HepG2 (cell line): Measurements from ENCODE around the gene HECTD2. TPM values are rescaled to one million over a fixed set of nuclear protein-coding genes. Genes with fewer than 3 reads are reported as not detected.
A peak's percentile ranks its signal among the peaks of the same experiment; 100 is the strongest.

ENCODE experiments used
- ASH2L ChIP-seq: fragments of 300-600, 200-600 bp; sonication (generic); IDR thresholded peaks from 2 replicates; pipeline ENCODE4 v1.7.0; 2017; ENCODE audit warnings: low read depth, mild to moderate bottlenecking, moderate library complexity, mixed read lengths, low read length; ENCODE audit not compliant: insufficient read length
- CHCHD3 ChIP-seq: sonication (generic); formaldehyde crosslinking; IDR thresholded peaks from 2 replicates; pipeline ENCODE4 v1.8.0; 2022; ENCODE audit warnings: mild to moderate bottlenecking, missing genetic modification reagents, moderate library complexity
- HOXA5 ChIP-seq: sonication (generic); formaldehyde crosslinking; IDR thresholded peaks from 2 replicates; pipeline ENCODE4 v1.4.0; 2020; ENCODE audit warnings: missing genetic modification reagents
- KDM4B ChIP-seq: sonication (generic); formaldehyde crosslinking; IDR thresholded peaks from 2 replicates; pipeline ENCODE4 v1.4.0; 2020; ENCODE audit warnings: missing genetic modification reagents
- KLF6 ChIP-seq: IDR thresholded peaks from 2 replicates; pipeline ENCODE4 v1.8.0; 2016; ENCODE audit warnings: missing biosample characterization, missing genetic modification reagents
- MBD4 ChIP-seq: IDR thresholded peaks from 2 replicates; pipeline ENCODE4 v1.6.1; 2012; ENCODE audit warnings: low read length, inconsistent platforms, borderline replicate concordance
- NFAT5 ChIP-seq: sonication (generic); formaldehyde crosslinking; IDR thresholded peaks from 2 replicates; pipeline ENCODE4 v1.4.0; 2020; ENCODE audit warnings: missing genetic modification reagents
- PRPF4 ChIP-seq: fragments of 200-400 bp; formaldehyde crosslinking; IDR thresholded peaks from 2 replicates; pipeline ENCODE4 v1.6.1; 2016; ENCODE audit warnings: low read length, low read depth; ENCODE audit not compliant: poor library complexity, severe bottlenecking
- RBM22 ChIP-seq: fragments of 200-400 bp; formaldehyde crosslinking; optimal IDR thresholded peaks from 2 replicates; pipeline ENCODE3; 2017; ENCODE audit warnings: mild to moderate bottlenecking, low read length, moderate library complexity
- SOX13 ChIP-seq, 3 experiments: fragments of 450-650 bp in 1 of 3; sonication (generic) in 1 of 3; formaldehyde crosslinking in 1 of 3; IDR thresholded peaks in 2 of 3; conservative IDR thresholded peaks in 1 of 3; 2 replicates each; pipeline versions ENCODE4 v1.5.0 to v1.6.1; 2016 to 2020; ENCODE audit warnings: antibody characterized with exemption in 1 of 3, mild to moderate bottlenecking in 1 of 3, missing compliant biosample characterization in 1 of 3, missing genetic modification reagents in 1 of 3, moderate library complexity in 1 of 3
- TFDP1 ChIP-seq: IDR thresholded peaks from 2 replicates; pipeline ENCODE4 v1.6.1; 2016; ENCODE audit warnings: missing compliant biosample characterization, missing genetic modification reagents, borderline replicate concordance
- ZNF282 ChIP-seq: fragments of 450-650 bp; IDR thresholded peaks from 2 replicates; pipeline ENCODE4 v1.6.1; 2018; ENCODE audit not compliant: partially characterized antibody
- ZNF333 ChIP-seq: sonication (generic); formaldehyde crosslinking; IDR thresholded peaks from 2 replicates; pipeline ENCODE4 v1.4.0; 2020; ENCODE audit warnings: mild to moderate bottlenecking, missing genetic modification reagents, borderline replicate concordance
- ZNF503 ChIP-seq: sonication (generic); formaldehyde crosslinking; IDR thresholded peaks from 2 replicates; pipeline ENCODE4 v1.4.0; 2020; ENCODE audit warnings: missing genetic modification reagents
- ZNF597 ChIP-seq: sonication (generic); formaldehyde crosslinking; IDR thresholded peaks from 2 replicates; pipeline ENCODE4 v1.5.0; 2020; ENCODE audit warnings: missing genetic modification reagents
- ZSCAN31 ChIP-seq: sonication (generic); formaldehyde crosslinking; IDR thresholded peaks from 2 replicates; pipeline ENCODE4 v1.5.0; 2020; ENCODE audit warnings: low read depth, mild to moderate bottlenecking, missing genetic modification reagents
- polyA plus RNA-seq, 8 experiments: library from polyadenylated mRNA; depleted of rRNA in 3 of 8; stranded (reverse) in 7 of 8; unstranded in 1 of 8; fragments of >200 nt; fragmentation: Illumina TruSeq in 4 of 8; extraction: Trizol in 4 of 8; gene quantifications; 2 replicates each; pipeline versions ENCODE4 v1.2.1 to v1.2.3, GENCODE V29; 2011 to 2016; ENCODE audit warnings: low read depth in 4 of 8, missing spikeins in 1 of 8, mixed read lengths in 1 of 8; ENCODE audit not compliant: insufficient read depth in 1 of 8
- total RNA-seq, 5 experiments: library from RNA; depleted of rRNA; stranded (reverse); fragments of >200 nt; fragmentation: Illumina TruSeq; extraction: Trizol; gene quantifications; 2 replicates each; pipeline ENCODE4 v1.2.3, GENCODE V29; 2016; ENCODE audit warnings: low read depth in 1 of 5
- TF ChIP-seq, protein P1 (sequence below): IDR thresholded peaks from 2 replicates; pipeline ENCODE4 v1.6.1; 2016

Gene HECTD2
- total and polyA plus RNA-seq, 2 of the 13 experiments (the other 11 are each of a cell fraction or from before 2014, with no cell fraction given), result 3.2 to 5.2 TPM

DNA sequence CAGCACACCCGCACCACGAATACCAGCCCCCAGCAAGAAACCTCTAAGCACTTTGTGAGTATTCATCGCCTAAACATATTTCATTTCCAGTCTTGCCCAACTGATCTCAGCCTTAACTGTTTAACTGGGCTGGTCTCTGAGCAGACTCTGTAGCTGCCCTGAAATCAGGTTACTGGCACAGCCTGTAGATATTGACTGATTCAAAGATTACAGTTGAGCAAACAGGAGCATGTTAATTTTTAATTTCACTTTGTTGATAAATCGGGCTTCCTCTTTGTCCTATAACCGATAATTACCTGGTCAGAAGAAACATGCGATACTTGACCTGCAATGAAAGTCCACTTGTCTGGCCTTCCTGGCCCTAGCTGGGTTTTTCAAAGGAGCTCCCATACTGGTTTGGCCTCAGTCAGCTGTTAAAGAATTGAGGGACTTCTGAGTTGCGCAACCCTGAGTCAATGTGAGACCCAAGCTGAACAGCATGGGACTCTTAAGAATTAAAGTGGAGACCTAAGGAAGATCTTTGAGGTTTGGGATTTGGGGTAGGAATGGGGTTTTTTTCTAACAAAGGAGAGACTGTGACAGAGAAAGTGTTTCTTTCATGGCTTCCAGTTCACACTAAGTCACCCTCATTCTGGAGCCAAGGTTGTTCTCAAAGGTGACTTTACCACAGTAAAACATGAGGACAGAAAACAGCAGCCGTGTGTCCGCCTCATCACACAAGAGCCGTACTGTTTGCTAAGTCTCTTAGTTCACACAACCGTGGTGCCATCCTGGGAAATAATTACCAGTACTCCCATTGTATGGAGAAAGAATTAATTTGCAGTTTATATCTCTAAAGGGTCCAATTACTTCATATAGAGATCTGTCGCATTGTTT lies 146.8 kb downstream of the HECTD2 start (continued):
- TF ChIP-seq KLF6 (CRISPR knock-in tag) (no peak), ZNF597 (CRISPR knock-in tag) (no peak), ZSCAN31 (CRISPR knock-in tag) (0 out of 2 replicates have a peak, but pooled peaks have one; percentile 59), ZNF503 (CRISPR knock-in tag) (peak; percentile 89), PRPF4 (no peak), MBD4 (peak; percentile 89; the same call in 1 of the 2 replicates), ZNF282 (no peak), ASH2L (peak; percentile 97), CHCHD3 (CRISPR knock-in tag) (no peak), TFDP1 (peak; percentile 37; the same call in 1 of the 2 replicates), SOX13 (IDR thresholded peaks at IDR 0.05) (peak; percentile 77), SOX13 (CRISPR knock-in tag; conservative IDR thresholded peaks at IDR 0.05 in 1 of 2, IDR thresholded peaks at IDR 0.05 in 1 of 2) (peak in 1 of 2 experiments; percentile 93; a peak in 2 of 4 replicates), HOXA5 (CRISPR knock-in tag) (peak; percentile 87; the same call in 1 of the 2 replicates), RBM22 (no peak), ZNF333 (CRISPR knock-in tag) (no peak), KDM4B (CRISPR knock-in tag) (no peak), NFAT5 (CRISPR knock-in tag) (no peak)
- TF ChIP-seq, protein P1, sequence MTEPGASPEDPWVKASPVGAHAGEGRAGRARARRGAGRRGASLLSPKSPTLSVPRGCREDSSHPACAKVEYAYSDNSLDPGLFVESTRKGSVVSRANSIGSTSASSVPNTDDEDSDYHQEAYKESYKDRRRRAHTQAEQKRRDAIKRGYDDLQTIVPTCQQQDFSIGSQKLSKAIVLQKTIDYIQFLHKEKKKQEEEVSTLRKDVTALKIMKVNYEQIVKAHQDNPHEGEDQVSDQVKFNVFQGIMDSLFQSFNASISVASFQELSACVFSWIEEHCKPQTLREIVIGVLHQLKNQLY (CRISPR knock-in tag), result peak; percentile 78
